H9 (cell line): ENCODE results near the gene PCDHA6. TPM values are rescaled to one million over a fixed set of nuclear protein-coding genes. Genes with fewer than 3 reads are reported as not detected.
"Not testable (repeated sequence)": the region's sequence is repeated elsewhere in the genome, so short reads cannot be mapped to it uniquely, and the experiment has no call there.

ENCODE experiments used
- DNase-seq: peaks from one replicate; pipeline ENCODE4 v3.0.0-alpha.2; 2017
- H2AFZ ChIP-seq: one replicate; pipeline ENCODE4 v1.6.1; 2013; ENCODE audit warnings: mild to moderate bottlenecking, low read length, control low read depth, moderate library complexity
- H2AK5ac ChIP-seq: 2 replicates; pipeline ENCODE4 v1.6.1; 2013; ENCODE audit warnings: low read length, control low read depth, mixed read lengths; ENCODE audit not compliant: insufficient read length
- H2BK120ac ChIP-seq: one replicate; pipeline ENCODE4 v1.6.1; 2013; ENCODE audit warnings: low read depth, mild to moderate bottlenecking, low read length, control low read depth, inconsistent platforms; ENCODE audit not compliant: poor library complexity, severe bottlenecking
- H2BK12ac ChIP-seq: 2 replicates; pipeline ENCODE4 v1.6.1; 2013; ENCODE audit warnings: low read length, control low read depth, mixed read lengths, low read depth; ENCODE audit not compliant: insufficient read length
- H2BK15ac ChIP-seq: 2 replicates; pipeline ENCODE4 v1.6.1; 2013; ENCODE audit warnings: low read depth, low read length, control low read depth
- H2BK20ac ChIP-seq: one replicate; pipeline ENCODE4 v1.6.1; 2013; ENCODE audit warnings: low read depth, mild to moderate bottlenecking, low read length, control low read depth, inconsistent platforms; ENCODE audit not compliant: poor library complexity, severe bottlenecking
- H2BK5ac ChIP-seq: 2 replicates; pipeline ENCODE4 v1.6.1; 2013; ENCODE audit warnings: low read length, control low read depth, mixed read lengths; ENCODE audit not compliant: insufficient read length
- H3K14ac ChIP-seq: 2 replicates; pipeline ENCODE4 v1.6.1; 2013; ENCODE audit warnings: low read length, control low read depth; ENCODE audit not compliant: insufficient read depth
- H3K18ac ChIP-seq: 2 replicates; pipeline ENCODE4 v1.6.1; 2013; ENCODE audit warnings: low read depth, mild to moderate bottlenecking, mixed read lengths, low read length, control low read depth; ENCODE audit not compliant: insufficient read length
- H3K23ac ChIP-seq: 2 replicates; pipeline ENCODE4 v1.6.1; 2013; ENCODE audit warnings: low read length, control low read depth, mixed read lengths, low read depth; ENCODE audit not compliant: insufficient read length
- H3K23me2 ChIP-seq: 2 replicates; pipeline ENCODE4 v1.6.1; 2013; ENCODE audit warnings: low read depth, mild to moderate bottlenecking, mixed read lengths, low read length, control low read depth; ENCODE audit not compliant: insufficient read length, poor library complexity, severe bottlenecking
- H3K27ac ChIP-seq: 2 replicates; pipeline ENCODE4 v1.5.1; 2013; ENCODE audit warnings: low read length, control low read depth, mixed read lengths, low read depth; ENCODE audit not compliant: insufficient read length
- H3K27me3 ChIP-seq: 2 replicates; pipeline ENCODE4 v1.6.1; 2013; ENCODE audit warnings: low read length, control low read depth, inconsistent platforms; ENCODE audit not compliant: insufficient read depth
- H3K4ac ChIP-seq: 2 replicates; pipeline ENCODE4 v1.6.1; 2013; ENCODE audit warnings: low read depth, mild to moderate bottlenecking, control low read depth, inconsistent platforms, low read length, moderate library complexity
- H3K4me1 ChIP-seq: 2 replicates; pipeline ENCODE4 v1.6.1; 2013; ENCODE audit warnings: low read length, control low read depth, inconsistent platforms; ENCODE audit not compliant: insufficient read depth
- H3K4me2 ChIP-seq: 2 replicates; pipeline ENCODE4 v1.6.1; 2013; ENCODE audit warnings: low read length, control low read depth, mixed read lengths; ENCODE audit not compliant: insufficient read length, insufficient read depth
- H3K56ac ChIP-seq: 2 replicates; pipeline ENCODE4 v1.6.1; 2013; ENCODE audit warnings: low read depth, mild to moderate bottlenecking, mixed read lengths, low read length, control low read depth; ENCODE audit not compliant: insufficient read length
- H3K79me1 ChIP-seq: 2 replicates; pipeline ENCODE4 v1.6.1; 2013; ENCODE audit warnings: low read depth, mild to moderate bottlenecking, moderate library complexity, low read length, control low read depth, inconsistent platforms; ENCODE audit not compliant: insufficient read depth, poor library complexity, severe bottlenecking
- H3K79me2 ChIP-seq: 2 replicates; pipeline ENCODE4 v1.6.1; 2013; ENCODE audit warnings: low read length, control low read depth, inconsistent platforms; ENCODE audit not compliant: insufficient read depth
- H3K9ac ChIP-seq: 2 replicates; pipeline ENCODE4 v1.6.1; 2013; ENCODE audit warnings: low read length, control low read depth, mixed read lengths; ENCODE audit not compliant: insufficient read length; ENCODE audit errors: extremely low read depth
- H3K9me3 ChIP-seq: one replicate; pipeline ENCODE4 v1.6.1; 2013; ENCODE audit warnings: low read depth, low read length, inconsistent platforms; ENCODE audit not compliant: control insufficient read depth
- H3T11ph ChIP-seq: one replicate; pipeline ENCODE4 v1.6.1; 2013; ENCODE audit warnings: mild to moderate bottlenecking, low read length, control low read depth, inconsistent platforms
- H4K20me1 ChIP-seq: one replicate; pipeline ENCODE4 v1.6.1; 2013; ENCODE audit not compliant: control insufficient read depth, insufficient read length, insufficient read depth
- H4K5ac ChIP-seq: 2 replicates; pipeline ENCODE4 v1.6.1; 2013; ENCODE audit warnings: low read depth, mild to moderate bottlenecking, mixed read lengths, low read length, control low read depth; ENCODE audit not compliant: insufficient read length
- H4K8ac ChIP-seq: replicated peaks from 2 replicates; pipeline ENCODE4 v1.6.1; 2013; ENCODE audit warnings: low read length, control low read depth, mixed read lengths, low read depth; ENCODE audit not compliant: insufficient read length
- H4K91ac ChIP-seq: 2 replicates; pipeline ENCODE4 v1.6.1; 2013; ENCODE audit warnings: low read depth, mild to moderate bottlenecking, moderate library complexity, mixed read lengths, low read length, control low read depth; ENCODE audit not compliant: insufficient read length
- H3K27ac Mint-ChIP-seq, 3 experiments: 2 replicates in 2 of 3; 3 replicates in 1 of 3; pipeline ENCODE4 v1.8.0; 2020 to 2021; ENCODE audit warnings: mixed read lengths in 3 of 3, mild to moderate bottlenecking in 1 of 3, moderate library complexity in 1 of 3
- H3K27me3 Mint-ChIP-seq: 2 replicates; pipeline ENCODE4 v1.8.0; 2021; ENCODE audit warnings: low read depth, mild to moderate bottlenecking, moderate library complexity, mixed read lengths
- H3K36me3 Mint-ChIP-seq, 3 experiments: 2 replicates in 2 of 3; 3 replicates in 1 of 3; pipeline ENCODE4 v1.8.0; 2020 to 2021; ENCODE audit warnings: low read depth in 3 of 3, mixed read lengths in 3 of 3; ENCODE audit not compliant: insufficient read depth in 1 of 3
- H3K4me1 Mint-ChIP-seq, 2 experiments: 2 replicates each; pipeline ENCODE4 v1.8.0; 2020; ENCODE audit warnings: mixed read lengths in 2 of 2
- H3K4me3 Mint-ChIP-seq, 2 experiments: 2 replicates in 1 of 2; 3 replicates in 1 of 2; pipeline ENCODE4 v1.8.0; 2020 to 2021; ENCODE audit warnings: mild to moderate bottlenecking in 2 of 2, mixed read lengths in 2 of 2, moderate library complexity in 1 of 2
- H3K9me3 Mint-ChIP-seq, 2 experiments: 2 replicates in 1 of 2; 3 replicates in 1 of 2; pipeline ENCODE4 v1.8.0; 2020; ENCODE audit warnings: mild to moderate bottlenecking in 2 of 2, mixed read lengths in 2 of 2, moderate library complexity in 1 of 2
- CTCF ChIP-seq: fragments of 200-600 bp; sonication (generic); conservative IDR thresholded peaks from 3 replicates; pipeline ENCODE4 v1.8.0; 2021; ENCODE audit warnings: antibody characterized with exemption, mild to moderate bottlenecking
- WGBS: extraction: QIAGEN DNeasy Blood & Tissue Kit; methylation state at CpG from one replicate; pipeline ENCODE4 v1.1.7; 2013; ENCODE audit warnings: missing lambda C conversion rate, low lambda C conversion rate, mixed read lengths; ENCODE audit not compliant: insufficient read length; ENCODE audit errors: extremely low coverage; 5-methylcytosine and 5-hydroxymethylcytosine counted together
- total RNA-seq: library from RNA; stranded (reverse); gene quantifications from 2 replicates; pipeline ENCODE4 v1.2.1, GENCODE V29; 2021

PCDHA6 gene
- total RNA-seq, 1 experiment from 2014 or later = 4.5 TPM

GRCh38 chr5:140795259-140795641, 32.5 kb upstream of the PCDHA6 start:
- peak overlapping the region; percentile 46 for H3K4me2 ChIP-seq
- peaks cover 2% of the 10 kb centered on the region for H3K23me2 ChIP-seq
- Mint-ChIP-seq H3K4me1 (no peaks in the 10 kb centered on the region), H3K9me3 (peaks cover 51 to 64% of the 10 kb centered on the region in 2 experiments), H3K27me3 (no peaks in the 10 kb centered on the region), H3K4me3 (peak overlapping the region in 1 of 2 experiments; percentile 62; a peak in 2 of 5 replicates), H3K27ac (no peak overlapping the region), H3K36me3 (peaks cover 0 to 31% (median 13%) of the 10 kb centered on the region in 3 experiments; a peak in 6 of 7 replicates)
- H4K5ac ChIP-seq = no peak overlapping the region
- H3K9ac ChIP-seq = no peak overlapping the region
- H3K9me3 ChIP-seq = no peaks in the 10 kb centered on the region
- no peak overlapping the region for H3K23ac ChIP-seq
- no peaks in the 10 kb centered on the region for H3K4me1 ChIP-seq
- no peaks in the 10 kb centered on the region for H3K27me3 ChIP-seq
- no peak overlapping the region for H3K4ac ChIP-seq
- no peak overlapping the region for H3K14ac ChIP-seq
- TF ChIP-seq CTCF = peak; percentile 59
- no peak overlapping the region for H3K56ac ChIP-seq
- H4K91ac ChIP-seq = no peak overlapping the region
- no peak overlapping the region for H3T11ph ChIP-seq
- DNase-seq = peak; percentile 44
- no peak overlapping the region for H3K27ac ChIP-seq
- no peak overlapping the region for H2BK15ac ChIP-seq
- H2BK5ac ChIP-seq = no peak overlapping the region
- H4K20me1 ChIP-seq = no peaks in the 10 kb centered on the region
- H3K18ac ChIP-seq = no peak overlapping the region
- no CpG with 5 or more reads among the region's 15 CpGs for WGBS
- no peak overlapping the region for H4K8ac ChIP-seq
- H3K79me1 ChIP-seq = no peaks in the 10 kb centered on the region
- no peak overlapping the region for H2AFZ ChIP-seq
- H2BK120ac ChIP-seq = no peak overlapping the region
- no peak overlapping the region for H2BK20ac ChIP-seq
- H3K79me2 ChIP-seq = no peaks in the 10 kb centered on the region
- no peak overlapping the region for H2BK12ac ChIP-seq
- H2AK5ac ChIP-seq = no peak overlapping the region

GRCh38 chr5:140796072-140796717, 31.6 kb upstream of the PCDHA6 start:
- not testable (repeated sequence) for H3K23me2 ChIP-seq, H3K27ac ChIP-seq, H2BK20ac ChIP-seq, H3K4me3 Mint-ChIP-seq, H3K4me1 ChIP-seq, H2AFZ ChIP-seq, H3K79me1 ChIP-seq, H4K5ac ChIP-seq, H4K8ac ChIP-seq, H3K27me3 ChIP-seq, H4K20me1 ChIP-seq, H3K18ac ChIP-seq, H3K14ac ChIP-seq, H3K4me1 Mint-ChIP-seq, H2AK5ac ChIP-seq, H3K27ac Mint-ChIP-seq, H3K9me3 ChIP-seq, H2BK15ac ChIP-seq, H3T11ph ChIP-seq, H2BK120ac ChIP-seq, H3K4ac ChIP-seq, H3K27me3 Mint-ChIP-seq, H3K4me2 ChIP-seq, H4K91ac ChIP-seq, H3K23ac ChIP-seq, H3K79me2 ChIP-seq, H3K56ac ChIP-seq, H2BK5ac ChIP-seq, H3K9ac ChIP-seq, H2BK12ac ChIP-seq, DNase-seq
- Mint-ChIP-seq H3K36me3 (peaks cover 0 to 39% (median 18%) of the 10 kb centered on the region in 3 experiments), H3K9me3 (peaks cover 50 to 64% of the 10 kb centered on the region in 2 experiments)
- WGBS = no CpG with 5 or more reads among the region's 72 CpGs
